ENCODE results near the gene SH2D3A. TPM values are rescaled to one million over a fixed set of nuclear protein-coding genes. Genes with fewer than 3 reads are reported as not detected.

SH2D3A gene
- total RNA-seq, 1 experiment from 2014 or later = 30.3 TPM

DNA sequence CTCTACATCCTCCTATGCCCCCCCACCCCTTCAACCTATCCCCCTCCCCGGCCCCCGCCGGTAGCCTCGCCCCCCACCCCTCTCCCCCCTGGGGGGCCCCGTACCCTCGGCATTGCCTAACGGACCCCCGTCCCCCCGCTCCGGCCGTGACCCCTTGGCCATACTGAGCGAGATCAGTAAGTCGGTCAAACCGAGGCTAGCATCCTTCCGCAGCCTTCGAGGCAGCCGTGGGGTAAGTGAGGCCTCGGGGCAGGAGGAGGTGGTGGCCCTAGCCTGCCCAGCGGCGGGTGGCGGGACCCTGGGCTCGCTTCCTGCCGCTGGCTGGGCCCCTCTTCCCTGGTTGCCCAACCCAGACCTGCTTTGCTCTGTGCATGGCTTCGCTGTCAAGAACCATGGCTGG lies 21.3 kb downstream of the SH2D3A start (continued):
- no peak for TF ChIP-seq CREM (CRISPR knock-in tag; IDR thresholded peaks at IDR 0.05)

DNA sequence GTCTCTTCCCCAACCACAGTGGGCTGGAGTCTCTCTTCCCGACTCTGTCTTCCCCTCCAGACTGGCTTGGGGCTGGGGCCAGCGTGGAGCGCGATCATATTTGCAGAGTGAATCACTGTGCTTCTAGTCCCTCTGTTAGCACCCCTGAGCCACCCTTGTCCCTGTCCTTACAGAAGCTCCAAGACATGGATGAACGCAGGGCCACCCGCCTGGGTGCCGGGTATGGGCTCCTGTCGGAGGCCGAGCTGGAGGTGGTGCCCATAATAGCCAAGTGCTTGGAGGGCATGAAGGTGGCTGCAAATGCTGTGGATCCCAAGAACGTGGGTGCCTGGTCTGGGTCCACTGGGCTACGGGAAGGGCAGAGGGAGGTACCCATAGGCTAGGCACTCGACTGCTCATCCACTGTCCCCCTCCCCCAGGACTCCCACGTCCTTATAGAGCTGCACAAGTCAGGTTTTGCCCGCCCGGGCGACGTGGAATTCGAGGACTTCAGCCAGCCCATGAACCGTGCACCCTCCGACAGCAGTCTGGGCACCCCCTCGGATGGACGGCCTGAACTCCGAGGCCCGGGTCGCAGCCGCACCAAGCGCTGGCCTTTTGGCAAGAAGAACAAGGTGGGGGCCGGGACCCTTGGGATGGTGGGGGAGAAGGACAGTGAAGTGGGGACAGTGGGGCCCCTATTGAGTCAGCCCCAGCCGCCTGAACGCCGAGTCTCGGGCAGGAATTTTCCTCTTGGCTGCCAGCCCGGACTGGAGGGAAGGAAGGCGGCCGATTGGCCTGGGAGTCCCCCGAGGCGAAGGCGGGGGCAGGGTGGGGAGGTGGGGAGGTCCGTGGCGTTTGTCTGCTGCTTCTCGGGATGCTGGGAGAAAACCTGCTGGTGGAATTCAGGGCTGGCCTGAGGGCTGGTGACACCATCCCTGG lies 22.6 kb downstream of the SH2D3A start:
- Mint-ChIP-seq H3K4me3 (peak overlapping the region; percentile 37), H3K27ac (peak overlapping the region; percentile 92), H3K36me3 (peaks cover 60% of the 10 kb centered on the region), H3K4me1 (peaks cover 30% of the 10 kb centered on the region), H3K9me3 (no peaks in the 10 kb centered on the region), H3K27me3 (ENCODE audit: low read depth) (no peaks in the 10 kb centered on the region)
- ChIA-PET CTCF (interaction anchor here (0.6 to 1.4 kb wide), 3 partner anchors 8 to 951 kb away, joined by 3 to 4 read pairs (median 3); no protein-coding TSS in a partner anchor), POLR2A (no interaction called here)
- no peak for TF ChIP-seq ZNF121 (CRISPR knock-in tag; IDR thresholded peaks at IDR 0.05)
- DNase-seq (ENCODE audit: low spot score) (no peak), ATAC-seq (no peak)

DNA sequence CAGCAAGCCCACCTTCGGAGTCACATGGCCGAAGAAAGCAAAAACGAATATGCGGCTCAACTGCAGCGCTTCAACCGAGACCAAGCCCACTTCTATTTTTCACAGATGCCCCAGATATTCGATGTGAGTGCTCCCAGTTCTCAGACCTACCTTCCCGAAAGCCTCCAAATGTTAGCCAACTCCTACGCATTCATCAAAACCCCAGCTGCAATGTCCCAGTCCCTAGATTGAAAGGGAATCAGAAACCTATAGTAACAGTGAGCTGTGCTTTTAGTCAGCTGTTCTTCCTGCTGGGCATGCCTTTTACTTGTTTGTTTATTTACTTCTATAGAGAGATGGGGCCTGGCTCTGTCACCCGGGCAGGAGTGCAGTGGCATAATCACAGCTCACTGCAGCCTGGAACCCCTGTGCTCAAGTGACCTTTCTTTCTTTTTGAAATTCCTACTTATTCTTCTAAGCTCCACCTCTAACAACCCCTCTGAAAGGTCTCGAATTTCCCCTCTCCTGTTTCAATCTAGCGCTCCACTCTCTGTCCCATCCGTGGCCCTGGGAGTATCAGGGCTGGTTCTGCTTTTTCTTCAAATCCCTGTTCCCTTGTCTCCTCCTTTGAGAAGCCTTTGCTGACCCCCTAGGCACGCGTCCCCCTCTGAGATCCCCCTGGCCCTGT lies 23.4 kb downstream of the SH2D3A start:
- ATAC-seq (no peak), DNase-seq (ENCODE audit: low spot score) (no peak)
- Mint-ChIP-seq H3K4me1 (peaks cover 34% of the 10 kb centered on the region), H3K4me3 (peak overlapping the region; percentile 37), H3K27me3 (ENCODE audit: low read depth) (no peaks in the 10 kb centered on the region), H3K36me3 (peaks cover 54% of the 10 kb centered on the region), H3K9me3 (no peaks in the 10 kb centered on the region), H3K27ac (peak overlapping the region; percentile 92)
- CTCF ChIA-PET = interaction anchor here (0.6 to 1.4 kb wide), 4 partner anchors 9 to 950 kb away, joined by 3 to 4 read pairs (median 3); partner anchors contain the start of gene DENND1C
- POLR2A ChIA-PET = interaction anchor here (1.4 kb wide), 1 partner anchor 9 kb away, joined by 6 read pairs; no protein-coding TSS in a partner anchor
- TF ChIP-seq, protein P1, sequence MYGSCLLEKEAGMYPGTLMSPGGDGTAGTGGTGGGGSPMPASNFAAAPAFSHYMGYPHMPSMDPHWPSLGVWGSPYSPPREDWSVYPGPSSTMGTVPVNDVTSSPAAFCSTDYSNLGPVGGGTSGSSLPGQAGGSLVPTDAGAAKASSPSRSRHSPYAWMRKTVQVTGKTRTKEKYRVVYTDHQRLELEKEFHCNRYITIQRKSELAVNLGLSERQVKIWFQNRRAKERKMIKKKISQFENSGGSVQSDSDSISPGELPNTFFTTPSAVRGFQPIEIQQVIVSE (CRISPR knock-in tag; IDR thresholded peaks at IDR 0.05; ENCODE audit: borderline replicate concordance) = no peak
- TF ChIP-seq, protein P2, sequence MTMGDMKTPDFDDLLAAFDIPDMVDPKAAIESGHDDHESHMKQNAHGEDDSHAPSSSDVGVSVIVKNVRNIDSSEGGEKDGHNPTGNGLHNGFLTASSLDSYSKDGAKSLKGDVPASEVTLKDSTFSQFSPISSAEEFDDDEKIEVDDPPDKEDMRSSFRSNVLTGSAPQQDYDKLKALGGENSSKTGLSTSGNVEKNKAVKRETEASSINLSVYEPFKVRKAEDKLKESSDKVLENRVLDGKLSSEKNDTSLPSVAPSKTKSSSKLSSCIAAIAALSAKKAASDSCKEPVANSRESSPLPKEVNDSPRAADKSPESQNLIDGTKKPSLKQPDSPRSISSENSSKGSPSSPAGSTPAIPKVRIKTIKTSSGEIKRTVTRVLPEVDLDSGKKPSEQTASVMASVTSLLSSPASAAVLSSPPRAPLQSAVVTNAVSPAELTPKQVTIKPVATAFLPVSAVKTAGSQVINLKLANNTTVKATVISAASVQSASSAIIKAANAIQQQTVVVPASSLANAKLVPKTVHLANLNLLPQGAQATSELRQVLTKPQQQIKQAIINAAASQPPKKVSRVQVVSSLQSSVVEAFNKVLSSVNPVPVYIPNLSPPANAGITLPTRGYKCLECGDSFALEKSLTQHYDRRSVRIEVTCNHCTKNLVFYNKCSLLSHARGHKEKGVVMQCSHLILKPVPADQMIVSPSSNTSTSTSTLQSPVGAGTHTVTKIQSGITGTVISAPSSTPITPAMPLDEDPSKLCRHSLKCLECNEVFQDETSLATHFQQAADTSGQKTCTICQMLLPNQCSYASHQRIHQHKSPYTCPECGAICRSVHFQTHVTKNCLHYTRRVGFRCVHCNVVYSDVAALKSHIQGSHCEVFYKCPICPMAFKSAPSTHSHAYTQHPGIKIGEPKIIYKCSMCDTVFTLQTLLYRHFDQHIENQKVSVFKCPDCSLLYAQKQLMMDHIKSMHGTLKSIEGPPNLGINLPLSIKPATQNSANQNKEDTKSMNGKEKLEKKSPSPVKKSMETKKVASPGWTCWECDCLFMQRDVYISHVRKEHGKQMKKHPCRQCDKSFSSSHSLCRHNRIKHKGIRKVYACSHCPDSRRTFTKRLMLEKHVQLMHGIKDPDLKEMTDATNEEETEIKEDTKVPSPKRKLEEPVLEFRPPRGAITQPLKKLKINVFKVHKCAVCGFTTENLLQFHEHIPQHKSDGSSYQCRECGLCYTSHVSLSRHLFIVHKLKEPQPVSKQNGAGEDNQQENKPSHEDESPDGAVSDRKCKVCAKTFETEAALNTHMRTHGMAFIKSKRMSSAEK (CRISPR knock-in tag; IDR thresholded peaks at IDR 0.05; ENCODE audit: borderline replicate concordance) = no peak
- TF ChIP-seq ZNF317 (CRISPR knock-in tag; IDR thresholded peaks at IDR 0.05; ENCODE audit: borderline replicate concordance, low read depth) = 0 out of 2 replicates have a peak, but pooled peaks have one; percentile 45
- TF ChIP-seq, protein P3, sequence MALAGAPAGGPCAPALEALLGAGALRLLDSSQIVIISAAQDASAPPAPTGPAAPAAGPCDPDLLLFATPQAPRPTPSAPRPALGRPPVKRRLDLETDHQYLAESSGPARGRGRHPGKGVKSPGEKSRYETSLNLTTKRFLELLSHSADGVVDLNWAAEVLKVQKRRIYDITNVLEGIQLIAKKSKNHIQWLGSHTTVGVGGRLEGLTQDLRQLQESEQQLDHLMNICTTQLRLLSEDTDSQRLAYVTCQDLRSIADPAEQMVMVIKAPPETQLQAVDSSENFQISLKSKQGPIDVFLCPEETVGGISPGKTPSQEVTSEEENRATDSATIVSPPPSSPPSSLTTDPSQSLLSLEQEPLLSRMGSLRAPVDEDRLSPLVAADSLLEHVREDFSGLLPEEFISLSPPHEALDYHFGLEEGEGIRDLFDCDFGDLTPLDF (CRISPR knock-in tag; IDR thresholded peaks at IDR 0.05) = no peak
- no peak for TF ChIP-seq TEAD1 (CRISPR knock-in tag; IDR thresholded peaks at IDR 0.05)

DNA sequence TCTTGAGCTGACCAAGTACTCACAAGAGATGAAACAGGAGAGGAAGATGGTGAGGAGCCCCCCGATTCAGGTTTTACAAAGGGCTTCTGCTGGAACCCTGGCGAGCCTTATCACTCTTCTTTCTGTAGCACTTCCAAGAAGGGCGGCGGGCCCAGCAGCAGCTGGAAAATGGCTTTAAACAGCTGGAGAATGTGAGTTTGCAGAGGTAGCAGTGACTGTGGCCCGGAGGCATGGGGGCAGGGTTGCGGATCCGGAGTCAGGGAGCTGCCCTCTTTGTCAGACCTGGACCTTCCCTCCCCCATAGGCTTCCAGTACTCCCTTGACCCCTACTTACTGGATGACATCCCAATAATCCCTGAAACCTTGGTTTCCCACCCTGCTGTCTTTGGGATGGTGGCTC lies 24.2 kb downstream of the SH2D3A start:
- no peaks in the 10 kb centered on the region for H3K27me3 Mint-ChIP-seq (ENCODE audit: low read depth)
- ChIA-PET POLR2A (interaction anchor here (1.4 kb wide), 1 partner anchor 9 kb away, joined by 6 read pairs; no protein-coding TSS in a partner anchor), CTCF (no interaction called here)
- H3K4me3 Mint-ChIP-seq = peak overlapping the region; percentile 25
- DNase-seq (ENCODE audit: low spot score) (no peak), ATAC-seq (no peak)
- H3K27ac Mint-ChIP-seq = peak overlapping the region; percentile 93
- H3K4me1 Mint-ChIP-seq = peaks cover 42% of the 10 kb centered on the region
- H3K9me3 Mint-ChIP-seq = no peaks in the 10 kb centered on the region
- H3K36me3 Mint-ChIP-seq = peaks cover 46% of the 10 kb centered on the region
- no peak for TF ChIP-seq TEAD4 (CRISPR knock-in tag; IDR thresholded peaks at IDR 0.05)
- TF ChIP-seq, protein P4, sequence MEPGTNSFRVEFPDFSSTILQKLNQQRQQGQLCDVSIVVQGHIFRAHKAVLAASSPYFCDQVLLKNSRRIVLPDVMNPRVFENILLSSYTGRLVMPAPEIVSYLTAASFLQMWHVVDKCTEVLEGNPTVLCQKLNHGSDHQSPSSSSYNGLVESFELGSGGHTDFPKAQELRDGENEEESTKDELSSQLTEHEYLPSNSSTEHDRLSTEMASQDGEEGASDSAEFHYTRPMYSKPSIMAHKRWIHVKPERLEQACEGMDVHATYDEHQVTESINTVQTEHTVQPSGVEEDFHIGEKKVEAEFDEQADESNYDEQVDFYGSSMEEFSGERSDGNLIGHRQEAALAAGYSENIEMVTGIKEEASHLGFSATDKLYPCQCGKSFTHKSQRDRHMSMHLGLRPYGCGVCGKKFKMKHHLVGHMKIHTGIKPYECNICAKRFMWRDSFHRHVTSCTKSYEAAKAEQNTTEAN (CRISPR knock-in tag; IDR thresholded peaks at IDR 0.05) = no peak
- no peak for TF ChIP-seq ZNF396 (CRISPR knock-in tag; IDR thresholded peaks at IDR 0.05; ENCODE audit: borderline replicate concordance)
- TF ChIP-seq, protein P5, sequence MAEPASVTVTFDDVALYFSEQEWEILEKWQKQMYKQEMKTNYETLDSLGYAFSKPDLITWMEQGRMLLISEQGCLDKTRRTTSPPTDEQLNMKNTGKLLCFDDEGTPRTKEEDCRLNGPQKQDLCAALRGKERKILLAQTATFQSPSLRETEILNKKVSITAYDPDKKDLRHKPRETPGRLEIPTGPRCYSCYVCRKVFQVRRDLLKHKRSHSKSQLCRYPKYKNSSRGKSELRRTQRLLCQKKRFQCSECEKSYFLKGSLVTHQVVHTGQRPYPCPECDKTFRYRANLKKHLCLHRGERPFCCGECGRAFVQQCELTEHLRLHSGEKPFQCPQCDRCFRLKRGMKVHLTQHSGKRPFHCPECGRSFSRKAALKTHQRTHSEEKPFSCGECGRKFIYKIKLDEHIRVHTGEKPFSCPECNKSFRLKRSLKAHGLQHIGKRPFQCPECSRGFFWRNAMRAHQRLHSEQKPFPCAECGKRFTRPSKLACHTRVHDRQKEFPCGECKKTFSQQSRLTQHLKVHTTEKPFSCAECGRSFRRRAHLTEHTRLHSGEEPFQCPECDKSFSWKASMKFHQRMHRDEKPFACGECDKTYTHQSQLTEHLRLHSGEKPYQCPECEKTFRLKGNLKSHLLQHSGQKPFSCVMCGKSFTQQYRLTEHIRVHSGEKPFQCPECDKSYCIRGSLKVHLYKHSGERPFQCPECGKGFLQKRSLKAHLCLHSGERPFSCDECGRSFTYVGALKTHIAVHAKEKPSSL (CRISPR knock-in tag; conservative IDR thresholded peaks at IDR 0.05) = no peak
- TF ChIP-seq, protein P6, sequence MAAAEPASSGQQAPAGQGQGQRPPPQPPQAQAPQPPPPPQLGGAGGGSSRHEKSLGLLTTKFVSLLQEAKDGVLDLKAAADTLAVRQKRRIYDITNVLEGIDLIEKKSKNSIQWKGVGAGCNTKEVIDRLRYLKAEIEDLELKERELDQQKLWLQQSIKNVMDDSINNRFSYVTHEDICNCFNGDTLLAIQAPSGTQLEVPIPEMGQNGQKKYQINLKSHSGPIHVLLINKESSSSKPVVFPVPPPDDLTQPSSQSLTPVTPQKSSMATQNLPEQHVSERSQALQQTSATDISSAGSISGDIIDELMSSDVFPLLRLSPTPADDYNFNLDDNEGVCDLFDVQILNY (CRISPR knock-in tag; IDR thresholded peaks at IDR 0.05) = no peak
- TF ChIP-seq OVOL2 (CRISPR knock-in tag; IDR thresholded peaks at IDR 0.05; ENCODE audit: borderline replicate concordance) = no peak
- TF ChIP-seq ZBTB21 (CRISPR knock-in tag; IDR thresholded peaks at IDR 0.05; ENCODE audit: borderline replicate concordance) = no peak
